Ishikawa (cell line): ENCODE results near the gene ALOX15.

Source experiments
- CEBPB ChIP-seq: IDR thresholded peaks from 2 replicates; pipeline ENCODE4 v1.6.1; 2012
- RAD21 ChIP-seq: IDR thresholded peaks from 2 replicates; pipeline ENCODE4 v1.6.1; 2012; ENCODE audit warnings: low read depth
- TAF1 ChIP-seq: IDR thresholded peaks from 2 replicates; pipeline ENCODE4 v1.6.1; 2012; ENCODE audit warnings: low read depth, mild to moderate bottlenecking
- YY1 ChIP-seq: IDR thresholded peaks from 2 replicates; pipeline ENCODE4 v1.6.1; 2012; ENCODE audit warnings: low read depth
- TF ChIP-seq, protein P1 (sequence below): IDR thresholded peaks from 2 replicates; pipeline ENCODE4 v1.6.1; 2012
- TF ChIP-seq, protein P2 (sequence below): IDR thresholded peaks from 2 replicates; pipeline ENCODE4 v1.6.1; 2012
- TF ChIP-seq, protein P3 (sequence below): IDR thresholded peaks from 2 replicates; pipeline ENCODE4 v1.6.1; 2012; ENCODE audit warnings: low read depth, mild to moderate bottlenecking

DNA sequence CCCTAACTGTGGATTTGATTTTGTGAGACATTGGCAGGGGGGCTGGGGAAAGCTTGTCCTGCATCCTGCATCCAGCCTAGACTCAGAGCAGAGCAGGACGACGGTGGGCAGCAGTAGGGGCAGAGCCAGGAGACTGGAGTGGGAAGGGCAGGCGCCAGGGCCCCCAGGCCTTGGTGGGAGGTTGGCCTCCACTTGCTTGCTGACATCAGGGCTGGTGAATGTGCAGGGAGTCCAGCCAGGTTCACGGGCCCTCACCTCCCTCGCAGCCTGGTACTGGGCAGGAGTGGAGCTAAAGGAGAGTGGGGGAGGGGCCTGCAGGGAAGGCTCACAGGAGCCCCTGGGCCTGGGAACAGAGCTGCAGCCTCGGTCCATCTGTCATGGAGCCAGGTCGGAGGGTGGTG, 59.4 kb downstream of the ALOX15 start:
- TF ChIP-seq RAD21 (no peak), TAF1 (no peak), YY1 (no peak), CEBPB (no peak)
- TF ChIP-seq, protein P1, sequence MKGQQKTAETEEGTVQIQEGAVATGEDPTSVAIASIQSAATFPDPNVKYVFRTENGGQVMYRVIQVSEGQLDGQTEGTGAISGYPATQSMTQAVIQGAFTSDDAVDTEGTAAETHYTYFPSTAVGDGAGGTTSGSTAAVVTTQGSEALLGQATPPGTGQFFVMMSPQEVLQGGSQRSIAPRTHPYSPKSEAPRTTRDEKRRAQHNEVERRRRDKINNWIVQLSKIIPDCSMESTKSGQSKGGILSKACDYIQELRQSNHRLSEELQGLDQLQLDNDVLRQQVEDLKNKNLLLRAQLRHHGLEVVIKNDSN = no peak
- TF ChIP-seq, protein P2, sequence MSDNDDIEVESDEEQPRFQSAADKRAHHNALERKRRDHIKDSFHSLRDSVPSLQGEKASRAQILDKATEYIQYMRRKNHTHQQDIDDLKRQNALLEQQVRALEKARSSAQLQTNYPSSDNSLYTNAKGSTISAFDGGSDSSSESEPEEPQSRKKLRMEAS = no peak
- TF ChIP-seq, protein P3, sequence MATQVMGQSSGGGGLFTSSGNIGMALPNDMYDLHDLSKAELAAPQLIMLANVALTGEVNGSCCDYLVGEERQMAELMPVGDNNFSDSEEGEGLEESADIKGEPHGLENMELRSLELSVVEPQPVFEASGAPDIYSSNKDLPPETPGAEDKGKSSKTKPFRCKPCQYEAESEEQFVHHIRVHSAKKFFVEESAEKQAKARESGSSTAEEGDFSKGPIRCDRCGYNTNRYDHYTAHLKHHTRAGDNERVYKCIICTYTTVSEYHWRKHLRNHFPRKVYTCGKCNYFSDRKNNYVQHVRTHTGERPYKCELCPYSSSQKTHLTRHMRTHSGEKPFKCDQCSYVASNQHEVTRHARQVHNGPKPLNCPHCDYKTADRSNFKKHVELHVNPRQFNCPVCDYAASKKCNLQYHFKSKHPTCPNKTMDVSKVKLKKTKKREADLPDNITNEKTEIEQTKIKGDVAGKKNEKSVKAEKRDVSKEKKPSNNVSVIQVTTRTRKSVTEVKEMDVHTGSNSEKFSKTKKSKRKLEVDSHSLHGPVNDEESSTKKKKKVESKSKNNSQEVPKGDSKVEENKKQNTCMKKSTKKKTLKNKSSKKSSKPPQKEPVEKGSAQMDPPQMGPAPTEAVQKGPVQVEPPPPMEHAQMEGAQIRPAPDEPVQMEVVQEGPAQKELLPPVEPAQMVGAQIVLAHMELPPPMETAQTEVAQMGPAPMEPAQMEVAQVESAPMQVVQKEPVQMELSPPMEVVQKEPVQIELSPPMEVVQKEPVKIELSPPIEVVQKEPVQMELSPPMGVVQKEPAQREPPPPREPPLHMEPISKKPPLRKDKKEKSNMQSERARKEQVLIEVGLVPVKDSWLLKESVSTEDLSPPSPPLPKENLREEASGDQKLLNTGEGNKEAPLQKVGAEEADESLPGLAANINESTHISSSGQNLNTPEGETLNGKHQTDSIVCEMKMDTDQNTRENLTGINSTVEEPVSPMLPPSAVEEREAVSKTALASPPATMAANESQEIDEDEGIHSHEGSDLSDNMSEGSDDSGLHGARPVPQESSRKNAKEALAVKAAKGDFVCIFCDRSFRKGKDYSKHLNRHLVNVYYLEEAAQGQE = no peak
